Ovary (tissue), 10 donors: Measurements from ENCODE around the gene ASTL. TPM values are rescaled to one million over a fixed set of nuclear protein-coding genes. Genes with fewer than 3 reads are reported as not detected.

ENCODE experiments used
- DNase-seq, 5 donors: peaks; one replicate each; pipeline ENCODE4 v3.0.0-alpha.2; 2019 to 2020
- H3K27ac ChIP-seq, 2 donors: fragments of 200-600 bp; one replicate each; pipeline versions ENCODE4 v1.5.1 to v1.8.0; 2019 to 2022
- H3K27me3 ChIP-seq: fragments of 200-600 bp; one replicate; pipeline ENCODE4 v1.8.0; 2022
- H3K36me3 ChIP-seq: fragments of 200-600 bp; sonication (generic); one replicate; pipeline ENCODE4 v1.5.1; 2019
- H3K4me1 ChIP-seq: one replicate; pipeline ENCODE4 v1.8.1; 2013; ENCODE audit warnings: mild to moderate bottlenecking, moderate library complexity; ENCODE audit not compliant: insufficient read depth
- H3K4me3 ChIP-seq: fragments of 200-600 bp; sonication (generic); one replicate; pipeline ENCODE4 v1.5.1; 2017
- H3K9me3 ChIP-seq, 2 donors: fragments of 200-600 bp in 1 of 2; sonication (generic) in 1 of 2; one replicate each; pipeline versions ENCODE4 v1.5.1 to v1.8.1; 2013 to 2019; ENCODE audit warnings: mild to moderate bottlenecking in 1 of 2, moderate library complexity in 1 of 2
- EP300 ChIP-seq: sonication (generic); formaldehyde crosslinking; IDR thresholded peaks from one replicate; pipeline ENCODE4 v1.6.1; 2017; ENCODE audit warnings: antibody characterized with exemption
- POLR2A ChIP-seq: fragments of 450-650 bp; IDR thresholded peaks from one replicate; pipeline ENCODE4 v1.6.1; 2017; ENCODE audit warnings: antibody characterized with exemption, mild to moderate bottlenecking, moderate library complexity
- WGBS, 3 donors: extraction: QIAGEN DNeasy Blood & Tissue Kit in 1 of 3; methylation state at CpG; one replicate each; pipeline versions ENCODE4 v1.1.5 to v1.1.7; 2013 to 2017; 5-methylcytosine and 5-hydroxymethylcytosine counted together
- intact Hi-C, 4 donors: fragments of 100-400 bp; cut with DNase I; formaldehyde crosslinking; loops; one replicate each; pipeline versions ENCODE4 v1.11.0 to v1.15.1; 2022 to 2023
- long read RNA-seq, 3 donors: library from polyadenylated mRNA in 2 of 3; unstranded in 2 of 3; transcript quantifications; one replicate each; pipeline ENCODE4 v2.0.0 and lab custom pipeline, GENCODE V29; 2021 to 2026
- polyA plus RNA-seq, 2 donors: library from polyadenylated mRNA; stranded (reverse); fragments of 200-250 nt in 1 of 2; fragments of 350-450 nt in 1 of 2; fragmentation: Illumina TruSeq in 1 of 2; extraction: RNeasy Lipid Tissue Mini Kit (QIAGEN cat#74804) in 1 of 2; gene quantifications; one replicate each; pipeline ENCODE4 v1.2.3, GENCODE V29; 2013 to 2014
- total RNA-seq, 7 donors: library from RNA; depleted of rRNA in 2 of 7; stranded (reverse); fragments of >200 nt in 2 of 7; fragmentation: NEBNext Ultra II Directional in 3 of 7; extraction: Animal tissue kit (Norgen Biotek cat#: 25700) in 3 of 7; gene quantifications; one replicate each; pipeline versions ENCODE4 v1.1.0 to v1.2.4, GENCODE V29; 2016 to 2023
- TF ChIP-seq, protein P1 (sequence below), 3 donors: fragments of 450-650 bp in 2 of 3; fragments of 200-600 bp in 1 of 3; IDR thresholded peaks; one replicate each; pipeline versions ENCODE4 v1.5.1 to v1.8.0; 2016 to 2022; ENCODE audit warnings: antibody characterized with exemption in 3 of 3, mild to moderate bottlenecking in 1 of 3
- donor health status: DM: no; HTN: no; CAD: no; lungs with moderate emphysema.
- donor health status: DM: no; HTN: no; CAD: no.
- donor health status: Bipolar disorder and iron deficiency.
- donor health status: DM: yes; HTN: yes; CAD: no.
- donor health status: DM: no; HTN: no; CAD: no.
- donor health status: DM: yes; HTN: yes; CAD: no.

Gene ASTL
- total RNA-seq (1 to 10 TPM in 1 of 7 donors, under 1 TPM in 3, not detected in 3; 0.15 to 1.7 (median 0.56) TPM), polyA plus RNA-seq (under 1 TPM in 1 of 2 donors, not detected in 1; 0.67 TPM)
- long read RNA-seq, donor 1, result 0 reads
- long read RNA-seq, donor 2, partial matches to known transcripts, result 0 of 4 reads
- long read RNA-seq, donor 2, other reads (novel, unspliced or antisense), result 0 of 4 reads
- long read RNA-seq, donor 3, result 0 reads

- Histone ChIP-seq H3K4me1 (no peaks in the 10 kb centered on the region), H3K4me3 (no peak within 1 kb of the TSS), H3K9me3 (no peaks in the 10 kb centered on the region), H3K36me3 (no peaks in the 10 kb centered on the region), H3K27me3 (no peaks in the 10 kb centered on the region), H3K27ac (no peak within 1 kb of the TSS)
- intact Hi-C loops, result loop anchor here in 3 of 4 donors (5.0 to 10.0 kb wide), 2 partner anchors 366 to 369 kb away; partner anchors contain the start of gene NEURL3 (in 3 of the 3)
- peak in 1 of 5 donors; percentile 41 for DNase-seq
- 13 to 19% (median 19%) methylated on average over 17 of the region's 17 CpGs for WGBS, 3 donors
- TF ChIP-seq EP300, result no peak
- TF ChIP-seq, protein P1, sequence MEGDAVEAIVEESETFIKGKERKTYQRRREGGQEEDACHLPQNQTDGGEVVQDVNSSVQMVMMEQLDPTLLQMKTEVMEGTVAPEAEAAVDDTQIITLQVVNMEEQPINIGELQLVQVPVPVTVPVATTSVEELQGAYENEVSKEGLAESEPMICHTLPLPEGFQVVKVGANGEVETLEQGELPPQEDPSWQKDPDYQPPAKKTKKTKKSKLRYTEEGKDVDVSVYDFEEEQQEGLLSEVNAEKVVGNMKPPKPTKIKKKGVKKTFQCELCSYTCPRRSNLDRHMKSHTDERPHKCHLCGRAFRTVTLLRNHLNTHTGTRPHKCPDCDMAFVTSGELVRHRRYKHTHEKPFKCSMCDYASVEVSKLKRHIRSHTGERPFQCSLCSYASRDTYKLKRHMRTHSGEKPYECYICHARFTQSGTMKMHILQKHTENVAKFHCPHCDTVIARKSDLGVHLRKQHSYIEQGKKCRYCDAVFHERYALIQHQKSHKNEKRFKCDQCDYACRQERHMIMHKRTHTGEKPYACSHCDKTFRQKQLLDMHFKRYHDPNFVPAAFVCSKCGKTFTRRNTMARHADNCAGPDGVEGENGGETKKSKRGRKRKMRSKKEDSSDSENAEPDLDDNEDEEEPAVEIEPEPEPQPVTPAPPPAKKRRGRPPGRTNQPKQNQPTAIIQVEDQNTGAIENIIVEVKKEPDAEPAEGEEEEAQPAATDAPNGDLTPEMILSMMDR (IDR thresholded peaks at IDR 0.05), result peak in 1 of 3 donors; percentile 12
Observed at GRCh38 chr2:96138179-96139145, at the start of gene ASTL. Gene ASTL, minus strand, starts transcription at chr2:96138502. Its CDS starts 66 bp downstream, at chr2:96138436.

GRCh38 chr2:96186562-96186961 is 48.3 kb upstream of the ASTL start:
- TF ChIP-seq, protein P1 (IDR thresholded peaks at IDR 0.05), result no peak
- TF ChIP-seq EP300 (no peak), POLR2A (no peak)
- H3K9me3 ChIP-seq, result no peaks in the 10 kb centered on the region
- H3K4me3 ChIP-seq, result no peak overlapping the region
- DNase-seq, result no peak
- WGBS, 3 donors, result 67% methylated on average over 5 of the region's 5 CpGs
- H3K4me1 ChIP-seq, result peaks cover 2% of the 10 kb centered on the region
- intact Hi-C loops, result no loop called here
- H3K27ac ChIP-seq, result no peak overlapping the region
- H3K36me3 ChIP-seq, result no peaks in the 10 kb centered on the region
- no peaks in the 10 kb centered on the region for H3K27me3 ChIP-seq

GRCh38 chr2:96185516-96185915 is 47.2 kb upstream of the ASTL start:
- intact Hi-C loops, result no loop called here
- no peak for DNase-seq
- TF ChIP-seq, protein P1 (IDR thresholded peaks at IDR 0.05), result no peak
- no peak for TF ChIP-seq POLR2A
- no peak for TF ChIP-seq EP300
- Histone ChIP-seq H3K4me1 (peaks cover 2% of the 10 kb centered on the region), H3K36me3 (no peaks in the 10 kb centered on the region), H3K4me3 (no peak overlapping the region), H3K27me3 (no peaks in the 10 kb centered on the region), H3K9me3 (no peaks in the 10 kb centered on the region), H3K27ac (no peak overlapping the region)
- 86 to 91% (median 87%) methylated on average over 1 of the region's 1 CpG for WGBS, 3 donors

DNA sequence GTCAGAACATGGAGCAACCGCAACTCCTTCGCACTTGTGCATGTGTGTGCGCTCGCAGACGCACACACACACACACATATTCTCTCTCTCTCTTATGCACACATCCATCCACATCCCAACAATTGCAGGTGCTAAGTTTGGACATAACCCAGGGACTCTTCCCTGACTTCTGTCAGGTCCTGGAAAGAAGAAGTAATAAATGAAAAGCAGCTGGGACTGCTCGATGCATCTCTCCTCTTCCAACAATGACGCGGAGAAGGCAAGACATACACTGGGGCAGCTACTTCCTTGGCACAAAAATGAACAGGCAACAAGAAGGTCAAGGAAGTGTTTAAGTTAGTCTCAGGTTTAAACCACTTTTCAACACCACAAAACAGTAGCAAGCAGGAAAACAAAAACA is 46.7 kb upstream of the ASTL start:
- WGBS, 3 donors, result 71 to 78% (median 74%) methylated on average over 8 of the region's 8 CpGs
- Histone ChIP-seq H3K27me3 (no peaks in the 10 kb centered on the region), H3K27ac (no peak overlapping the region), H3K4me3 (no peak overlapping the region), H3K9me3 (no peaks in the 10 kb centered on the region), H3K4me1 (peaks cover 2% of the 10 kb centered on the region), H3K36me3 (no peaks in the 10 kb centered on the region)
- TF ChIP-seq, protein P1 (IDR thresholded peaks at IDR 0.05), result no peak
- TF ChIP-seq EP300 (no peak), POLR2A (no peak)
- no peak for DNase-seq
- intact Hi-C loops, result no loop called here
